ENCODE measurements around the gene OSBPL10.

The OSBPL10 gene

GRCh38 chr3:31848163-31848818 is 132.8 kb downstream of the OSBPL10 start:
- no peak overlapping the region for H3K4me3 ChIP-seq (ENCODE audit: low read depth, low read length)

GRCh38 chr3:31847760-31848159 is 133.3 kb downstream of the OSBPL10 start:
- Histone ChIP-seq H3K23ac (ENCODE audit: low read length) (no peak overlapping the region), H2BK120ac (ENCODE audit: insufficient read depth, low read length, poor library complexity) (no peak overlapping the region), H3K9me3 (ENCODE audit: insufficient read depth, low read depth, low read length) (no peaks in the 10 kb centered on the region), H3K14ac (ENCODE audit: low read length) (no peak overlapping the region), H3K4me3 (ENCODE audit: low read depth, low read length) (no peak overlapping the region), H3K4ac (ENCODE audit: low read depth, low read length) (no peak overlapping the region), H3K18ac (ENCODE audit: low read length) (no peak overlapping the region), H2BK5ac (ENCODE audit: low read depth, low read length, poor library complexity) (no peak overlapping the region), H2AK5ac (ENCODE audit: low read length) (no peak overlapping the region), H3K27ac (ENCODE audit: low read depth, low read length) (no peak overlapping the region), H4K91ac (ENCODE audit: low read depth, low read length) (no peak overlapping the region), H3K4me1 (ENCODE audit: control insufficient read depth in 1 of 2, insufficient read depth in 2 of 2, low read length in 2 of 2) (no peaks in the 10 kb centered on the region), H3K79me1 (ENCODE audit: low read length) (no peaks in the 10 kb centered on the region), H3K4me2 (ENCODE audit: low read length) (no peak overlapping the region), H2AFZ (ENCODE audit: insufficient read depth, low read length, poor library complexity) (no peak overlapping the region), H3K79me2 (ENCODE audit: control insufficient read depth, insufficient read depth, low read length, poor library complexity) (no peaks in the 10 kb centered on the region), H3K27me3 (ENCODE audit: insufficient read depth, low read length) (no peaks in the 10 kb centered on the region), H3K36me3 (ENCODE audit: control insufficient read depth in 1 of 2, insufficient read depth in 2 of 2, low read length in 2 of 2) (no peaks in the 10 kb centered on the region), H4K12ac (ENCODE audit: low read depth, low read length) (no peak overlapping the region), H3K9ac (ENCODE audit: low read length) (no peak overlapping the region), H2BK12ac (ENCODE audit: low read length) (no peak overlapping the region), H4K8ac (ENCODE audit: low read depth, low read length) (no peak overlapping the region)
- WGBS (ENCODE audit: extremely low coverage, insufficient coverage, insufficient read length), result no CpG with 5 or more reads among the region's 6 CpGs
- DNase-seq, result no peak

More at GRCh38 chr3:31848163-31848818, 132.8 kb downstream of the OSBPL10 start:
- no peak overlapping the region for H2BK120ac ChIP-seq (ENCODE audit: insufficient read depth, low read length, poor library complexity)
- DNase-seq, result no peak
- H4K8ac ChIP-seq (ENCODE audit: low read depth, low read length), result no peak overlapping the region
- H3K9me3 ChIP-seq (ENCODE audit: insufficient read depth, low read depth, low read length), result no peaks in the 10 kb centered on the region
- no peaks in the 10 kb centered on the region for H3K79me2 ChIP-seq (ENCODE audit: control insufficient read depth, insufficient read depth, low read length, poor library complexity)
- H3K9ac ChIP-seq (ENCODE audit: low read length), result no peak overlapping the region
- no peaks in the 10 kb centered on the region for H3K27me3 ChIP-seq (ENCODE audit: insufficient read depth, low read length)
- no peak overlapping the region for H2AFZ ChIP-seq (ENCODE audit: insufficient read depth, low read length, poor library complexity)
- H3K27ac ChIP-seq (ENCODE audit: low read depth, low read length), result no peak overlapping the region
- H3K18ac ChIP-seq (ENCODE audit: low read length), result no peak overlapping the region
- H3K23ac ChIP-seq (ENCODE audit: low read length), result no peak overlapping the region
- no peak overlapping the region for H3K14ac ChIP-seq (ENCODE audit: low read length)
- no peak overlapping the region for H2BK12ac ChIP-seq (ENCODE audit: low read length)
- H4K12ac ChIP-seq (ENCODE audit: low read depth, low read length), result no peak overlapping the region
- no peaks in the 10 kb centered on the region for H3K36me3 ChIP-seq (ENCODE audit: control insufficient read depth in 1 of 2, insufficient read depth in 2 of 2, low read length in 2 of 2)
- no peak overlapping the region for H3K4ac ChIP-seq (ENCODE audit: low read depth, low read length)
- no peak overlapping the region for H3K4me2 ChIP-seq (ENCODE audit: low read length)
- H2BK5ac ChIP-seq (ENCODE audit: low read depth, low read length, poor library complexity), result no peak overlapping the region
- no peaks in the 10 kb centered on the region for H3K79me1 ChIP-seq (ENCODE audit: low read length)
- WGBS (ENCODE audit: extremely low coverage, insufficient coverage, insufficient read length), result no CpG with 5 or more reads among the region's 6 CpGs
- no peaks in the 10 kb centered on the region for H3K4me1 ChIP-seq (ENCODE audit: control insufficient read depth in 1 of 2, insufficient read depth in 2 of 2, low read length in 2 of 2)
- no peak overlapping the region for H4K91ac ChIP-seq (ENCODE audit: low read depth, low read length)
- H2AK5ac ChIP-seq (ENCODE audit: low read length), result no peak overlapping the region

- H3K79me1 ChIP-seq (ENCODE audit: low read length), result peaks cover under 1% of the 10 kb centered on the region
- no peak overlapping the region for H3K4ac ChIP-seq (ENCODE audit: low read depth, low read length)
- H4K12ac ChIP-seq (ENCODE audit: low read depth, low read length), result no peak overlapping the region
- H3K9ac ChIP-seq (ENCODE audit: low read length), result no peak overlapping the region
- H2BK120ac ChIP-seq (ENCODE audit: insufficient read depth, low read length, poor library complexity), result no peak overlapping the region
- no peaks in the 10 kb centered on the region for H3K9me3 ChIP-seq (ENCODE audit: insufficient read depth, low read depth, low read length)
- H3K79me2 ChIP-seq (ENCODE audit: control insufficient read depth, insufficient read depth, low read length, poor library complexity), result peaks cover under 1% of the 10 kb centered on the region
- no peak overlapping the region for H2BK12ac ChIP-seq (ENCODE audit: low read length)
- H4K8ac ChIP-seq (ENCODE audit: low read depth, low read length), result no peak overlapping the region
- H3K27me3 ChIP-seq (ENCODE audit: insufficient read depth, low read length), result no peaks in the 10 kb centered on the region
- H2AFZ ChIP-seq (ENCODE audit: insufficient read depth, low read length, poor library complexity), result no peak overlapping the region
- H3K18ac ChIP-seq (ENCODE audit: low read length), result no peak overlapping the region
- no peak overlapping the region for H3K4me3 ChIP-seq (ENCODE audit: low read depth, low read length)
- H3K27ac ChIP-seq (ENCODE audit: low read depth, low read length), result no peak overlapping the region
- no peak for DNase-seq
- H3K4me2 ChIP-seq (ENCODE audit: low read length), result no peak overlapping the region
- no peak overlapping the region for H3K14ac ChIP-seq (ENCODE audit: low read length)
- peaks cover 0 to under 1% of the 10 kb centered on the region in 2 experiments for H3K4me1 ChIP-seq (ENCODE audit: control insufficient read depth in 1 of 2, insufficient read depth in 2 of 2, low read length in 2 of 2)
- no peak overlapping the region for H3K23ac ChIP-seq (ENCODE audit: low read length)
- no peak overlapping the region for H2AK5ac ChIP-seq (ENCODE audit: low read length)
- no peak overlapping the region for H2BK5ac ChIP-seq (ENCODE audit: low read depth, low read length, poor library complexity)
- H3K36me3 ChIP-seq (ENCODE audit: control insufficient read depth in 1 of 2, insufficient read depth in 2 of 2, low read length in 2 of 2), result no peaks in the 10 kb centered on the region
- no peak overlapping the region for H4K91ac ChIP-seq (ENCODE audit: low read depth, low read length)
- WGBS (ENCODE audit: extremely low coverage, insufficient coverage, insufficient read length), result no CpG with 5 or more reads among the region's 2 CpGs
Measured at GRCh38 chr3:31841515-31841914, 139.5 kb downstream of the OSBPL10 start.

GRCh38 chr3:31840252-31840651 is 140.8 kb downstream of the OSBPL10 start:
- Histone ChIP-seq H2AK5ac (ENCODE audit: low read length) (no peak overlapping the region), H2AFZ (ENCODE audit: insufficient read depth, low read length, poor library complexity) (no peak overlapping the region), H3K4me1 (ENCODE audit: control insufficient read depth in 1 of 2, insufficient read depth in 2 of 2, low read length in 2 of 2) (peaks cover 0 to 2% of the 10 kb centered on the region in 2 experiments), H2BK5ac (ENCODE audit: low read depth, low read length, poor library complexity) (no peak overlapping the region), H3K23ac (ENCODE audit: low read length) (no peak overlapping the region), H3K4ac (ENCODE audit: low read depth, low read length) (no peak overlapping the region), H3K9me3 (ENCODE audit: insufficient read depth, low read depth, low read length) (no peaks in the 10 kb centered on the region), H3K27me3 (ENCODE audit: insufficient read depth, low read length) (no peaks in the 10 kb centered on the region), H3K4me2 (ENCODE audit: low read length) (no peak overlapping the region), H3K9ac (ENCODE audit: low read length) (no peak overlapping the region), H3K27ac (ENCODE audit: low read depth, low read length) (no peak overlapping the region), H4K12ac (ENCODE audit: low read depth, low read length) (no peak overlapping the region), H4K8ac (ENCODE audit: low read depth, low read length) (no peak overlapping the region), H3K4me3 (ENCODE audit: low read depth, low read length) (no peak overlapping the region), H3K36me3 (ENCODE audit: control insufficient read depth in 1 of 2, insufficient read depth in 2 of 2, low read length in 2 of 2) (no peaks in the 10 kb centered on the region), H4K91ac (ENCODE audit: low read depth, low read length) (no peak overlapping the region), H2BK12ac (ENCODE audit: low read length) (no peak overlapping the region), H3K79me2 (ENCODE audit: control insufficient read depth, insufficient read depth, low read length, poor library complexity) (peaks cover 2% of the 10 kb centered on the region), H3K18ac (ENCODE audit: low read length) (no peak overlapping the region), H3K79me1 (ENCODE audit: low read length) (peaks cover 2% of the 10 kb centered on the region), H2BK120ac (ENCODE audit: insufficient read depth, low read length, poor library complexity) (no peak overlapping the region), H3K14ac (ENCODE audit: low read length) (no peak overlapping the region)
- DNase-seq, result peak; percentile 28 to 60
- WGBS (ENCODE audit: extremely low coverage, insufficient coverage, insufficient read length), result no CpG with 5 or more reads among the region's 4 CpGs
